GM12878 (cell line): ENCODE measurements around the gene CDCP2. TPM values are rescaled to one million over a fixed set of nuclear protein-coding genes. Genes with fewer than 3 reads are reported as not detected.

Experiments used
- ATAC-seq: fragments of 200-7000 bp; cut with Tn5 transposase; 3 replicates; pipeline ENCODE4 v1.9.1; 2020; ENCODE audit warnings: mild to moderate bottlenecking, moderate library complexity
- BruUV-seq: library from RNA; stranded (reverse); fragments of 400-500 nt; replicated peaks from 2 replicates; lab custom pipeline; 2021; lab: Mats Ljungman, UMichigan
- CTCF ChIA-PET: fragments of 300-600 bp; sonication (Branson Sonifier 250); formaldehyde crosslinking; extraction: SDS; loops from one replicate; lab custom pipeline; 2021; ENCODE audit warnings: inconsistent platforms; lab: Yijun Ruan, JAX
- POLR2A ChIA-PET: fragments of 350-600 bp; formaldehyde crosslinking; extraction: SDS; loops from one replicate; lab custom pipeline; 2021; ENCODE audit warnings: inconsistent platforms; lab: Charles Lee
- RAD21 ChIA-PET: fragments of 300-600 bp; sonication (Branson Sonifier 250); formaldehyde crosslinking; loops from one replicate; lab custom pipeline; 2023; ENCODE audit warnings: antibody characterized with exemption; ENCODE audit not compliant: unreplicated experiment; lab: Charles Lee
- SMC1A ChIA-PET: fragments of 300-600 bp; sonication (Branson Sonifier 250); formaldehyde crosslinking; loops from one replicate; lab custom pipeline; 2023; ENCODE audit not compliant: unreplicated experiment, uncharacterized antibody; lab: Charles Lee
- DNase-seq: peaks from one replicate; pipeline ENCODE4 v3.0.0-alpha.2; 2011; ENCODE audit warnings: low read depth, low spot score
- FAIRE-seq: peaks from 3 replicates; lab custom pipeline; 2011; peaks lifted over from hg19 to GRCh38; lab: Jason Lieb, UNC
- H2AFZ ChIP-seq: 2 replicates; pipeline ENCODE4 v1.6.0; 2011; ENCODE audit warnings: low read depth, low read length, control low read depth; ENCODE audit not compliant: control insufficient read depth
- H3K27ac ChIP-seq: 2 replicates; pipeline ENCODE4 v1.5.1; 2011; ENCODE audit warnings: control low read depth; ENCODE audit not compliant: control insufficient read depth, insufficient read depth
- H3K27me3 ChIP-seq, 2 experiments: replicated peaks in 1 of 2; 2 replicates each; pipeline versions ENCODE4 v1.6.0 to v1.6.1; 2011; ENCODE audit warnings: low read length in 1 of 2; ENCODE audit not compliant: control insufficient read depth in 2 of 2, insufficient read depth in 2 of 2
- H3K36me3 ChIP-seq, 2 experiments: 2 replicates each; pipeline ENCODE4 v1.5.1; 2011; ENCODE audit warnings: low read length in 1 of 2; ENCODE audit not compliant: control insufficient read depth in 2 of 2, insufficient read depth in 2 of 2
- H3K4me1 ChIP-seq: 2 replicates; pipeline ENCODE4 v1.6.1; 2011; ENCODE audit warnings: mild to moderate bottlenecking, low read length, moderate library complexity, mixed read lengths; ENCODE audit not compliant: control insufficient read depth, insufficient read depth
- H3K4me2 ChIP-seq: 2 replicates; pipeline ENCODE4 v1.6.0; 2011; ENCODE audit warnings: control low read depth; ENCODE audit not compliant: control insufficient read depth, insufficient read depth
- H3K4me3 ChIP-seq: fragments of 200-600 bp; sonication (generic); 2 replicates; pipeline ENCODE4 v1.5.1; 2016
- H3K79me2 ChIP-seq: 2 replicates; pipeline ENCODE4 v1.6.0; 2011; ENCODE audit warnings: low read length; ENCODE audit not compliant: control insufficient read depth, insufficient read depth
- H3K9ac ChIP-seq: 2 replicates; pipeline ENCODE4 v1.8.0; 2011; ENCODE audit warnings: low read length, control low read depth, mixed read lengths; ENCODE audit not compliant: control insufficient read depth, insufficient read depth
- H3K9me3 ChIP-seq: replicated peaks from 3 replicates; pipeline ENCODE4 v1.5.1; 2011; ENCODE audit warnings: mild to moderate bottlenecking, low read length; ENCODE audit not compliant: control insufficient read depth, insufficient read depth
- H4K20me1 ChIP-seq: 2 replicates; pipeline ENCODE4 v1.6.0; 2011; ENCODE audit not compliant: control insufficient read depth, insufficient read depth
- ESRRA ChIP-seq: IDR thresholded peaks from 2 replicates; pipeline ENCODE4 v1.6.1; 2012; ENCODE audit warnings: mild to moderate bottlenecking, low read length, improper control_type of control experiment
- IKZF2 ChIP-seq, 2 experiments: fragments of 450-650 bp; IDR thresholded peaks; 2 replicates each; pipeline ENCODE4 v1.6.1; 2017; ENCODE audit warnings: mild to moderate bottlenecking in 2 of 2, moderate library complexity in 2 of 2
- ZNF24 ChIP-seq: fragments of 450-650 bp; IDR thresholded peaks from 2 replicates; pipeline ENCODE4 v1.6.1; 2017; ENCODE audit warnings: antibody characterized with exemption, mild to moderate bottlenecking
- ZNF592 ChIP-seq: fragments of 450-650 bp; IDR thresholded peaks from 2 replicates; pipeline ENCODE4 v1.6.1; 2017; ENCODE audit warnings: mild to moderate bottlenecking, moderate library complexity
- WGBS: methylation state at CpG from one replicate; pipeline ENCODE4 v1.1.6; 2016; ENCODE audit warnings: low lambda C conversion rate; ENCODE audit not compliant: insufficient replicate concordance, insufficient coverage; ENCODE audit errors: missing lambda C conversion rate; 5-methylcytosine and 5-hydroxymethylcytosine counted together
- in situ Hi-C: fragments of 300-500 bp; cut with MboI; formaldehyde crosslinking; loops from 9 replicates; pipeline ENCODE4 v1.14.3; 2018; ENCODE audit warnings: mixed read lengths
- intact Hi-C: fragments of 100-400 bp; cut with micrococcal nuclease; formaldehyde crosslinking; loops from one replicate; pipeline ENCODE4 v1.14.2; 2022; ENCODE audit not compliant: unreplicated experiment
- polyA plus RNA-seq, 11 experiments: library from polyadenylated mRNA; depleted of rRNA in 4 of 11; unstranded in 6 of 11; stranded (reverse) in 5 of 11; fragments of >200 nt; fragmentation: Nextera tagmentation in 4 of 11; fragmentation: Illumina TruSeq in 1 of 11; extraction: Ambion mirVana in 4 of 11; extraction: Trizol in 1 of 11; gene quantifications; 1 replicate in 1 of 11; 2 replicates in 10 of 11; pipeline versions ENCODE4 v1.2.1 to v1.2.3, GENCODE V29; 2011 to 2016; ENCODE audit warnings: inconsistent platforms in 2 of 11, missing spikeins in 2 of 11, low read depth in 1 of 11
- total RNA-seq, 4 experiments: library from RNA; depleted of rRNA in 3 of 4; stranded (reverse); fragments of >200 nt in 3 of 4; fragmentation: Illumina TruSeq in 1 of 4; extraction: Trizol in 1 of 4; gene quantifications; 2 replicates each; pipeline versions ENCODE4 v1.2.1 to v1.2.3, GENCODE V29; 2013 to 2021

The CDCP2 gene
- total and polyA plus RNA-seq, 10 of the 15 experiments (the other 5 are each of a cell fraction or from before 2014, with no cell fraction given) = 0.06 TPM; not detected in 9

- DNase-seq (no peak), FAIRE-seq (no peak), ATAC-seq (no peak)
- Histone ChIP-seq H3K79me2 (no peaks in the 10 kb centered on the region), H3K27me3 (no peaks in the 10 kb centered on the region), H3K4me1 (no peaks in the 10 kb centered on the region), H2AFZ (no peak overlapping the region), H3K9me3 (no peaks in the 10 kb centered on the region), H3K36me3 (no peaks in the 10 kb centered on the region), H3K27ac (no peak overlapping the region), H3K4me2 (no peak overlapping the region), H3K4me3 (no peak overlapping the region), H4K20me1 (no peaks in the 10 kb centered on the region), H3K9ac (no peak overlapping the region)
- intact Hi-C loops = no loop called here
- TF ChIP-seq ESRRA (no peak), IKZF2 (IDR thresholded peaks at IDR 0.05) (no peak), ZNF24 (no peak), ZNF592 (no peak)
- ChIA-PET POLR2A (no interaction called here), RAD21 (no interaction called here), CTCF (no interaction called here), SMC1A (no interaction called here)
- in situ Hi-C loops = no loop called here
- no TSS peak for BruUV-seq
- 61% methylated on average over 3 of the region's 3 CpGs for WGBS
Observed at GRCh38 chr1:54156201-54156600, 3.4 kb upstream of the CDCP2 start.
